Adrenal gland (tissue), 5 donors: ENCODE data around the gene CD44.

Experiments
- CTCF ChIP-seq, 6 experiments: fragments of 450-650 bp in 4 of 6; fragments of 200-600 bp in 2 of 6; sonication (generic) in 1 of 6; IDR thresholded peaks; 1 replicate in 5 of 6; 2 replicates in 1 of 6; pipeline versions ENCODE4 v1.5.1 to v1.8.0; 2016 to 2021; ENCODE audit warnings: antibody characterized with exemption in 6 of 6, mild to moderate bottlenecking in 2 of 6, moderate library complexity in 1 of 6
- POLR2A ChIP-seq, 2 donors: fragments of 450-650 bp; IDR thresholded peaks; one replicate each; pipeline ENCODE4 v1.6.1; 2017; ENCODE audit warnings: antibody characterized with exemption in 2 of 2, mild to moderate bottlenecking in 2 of 2, moderate library complexity in 1 of 2
- donor health status: DM: no; HTN: no; CAD: no.

GRCh38 chr11:35165423-35166368 lies 26.7 kb downstream of the CD44 start:
- TF ChIP-seq CTCF (IDR thresholded peaks at IDR 0.05), result no peak
- no peak for TF ChIP-seq POLR2A (IDR thresholded peaks at IDR 0.05)
